ENCODE results near the gene RAG1.

DNA sequence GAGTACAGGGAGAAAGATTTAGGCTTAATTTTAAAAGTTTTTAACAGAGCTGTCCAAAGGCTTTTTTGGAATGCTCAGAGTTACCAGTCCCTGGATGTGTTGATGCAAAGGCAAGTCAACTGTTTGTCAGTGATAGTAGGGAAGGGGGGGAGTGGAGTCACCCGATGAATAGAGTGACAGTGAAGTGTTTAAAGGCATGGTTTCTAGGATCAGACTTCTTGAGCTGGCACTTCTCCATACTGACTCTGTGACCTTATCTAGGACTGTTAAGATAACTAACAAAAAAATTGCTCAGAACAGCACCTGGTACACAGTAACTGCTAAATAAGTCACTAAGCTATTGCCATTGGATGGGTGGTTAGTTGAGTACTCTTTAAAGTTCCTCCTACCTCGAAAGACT, 41.6 kb downstream of the RAG1 start:
- TF ChIP-seq POLR2A (IDR thresholded peaks at IDR 0.05) (no peak), EP300 (IDR thresholded peaks at IDR 0.05) (no peak), POLR2AphosphoS5 (IDR thresholded peaks at IDR 0.05) (no peak)
- TF ChIP-seq, protein P1, sequence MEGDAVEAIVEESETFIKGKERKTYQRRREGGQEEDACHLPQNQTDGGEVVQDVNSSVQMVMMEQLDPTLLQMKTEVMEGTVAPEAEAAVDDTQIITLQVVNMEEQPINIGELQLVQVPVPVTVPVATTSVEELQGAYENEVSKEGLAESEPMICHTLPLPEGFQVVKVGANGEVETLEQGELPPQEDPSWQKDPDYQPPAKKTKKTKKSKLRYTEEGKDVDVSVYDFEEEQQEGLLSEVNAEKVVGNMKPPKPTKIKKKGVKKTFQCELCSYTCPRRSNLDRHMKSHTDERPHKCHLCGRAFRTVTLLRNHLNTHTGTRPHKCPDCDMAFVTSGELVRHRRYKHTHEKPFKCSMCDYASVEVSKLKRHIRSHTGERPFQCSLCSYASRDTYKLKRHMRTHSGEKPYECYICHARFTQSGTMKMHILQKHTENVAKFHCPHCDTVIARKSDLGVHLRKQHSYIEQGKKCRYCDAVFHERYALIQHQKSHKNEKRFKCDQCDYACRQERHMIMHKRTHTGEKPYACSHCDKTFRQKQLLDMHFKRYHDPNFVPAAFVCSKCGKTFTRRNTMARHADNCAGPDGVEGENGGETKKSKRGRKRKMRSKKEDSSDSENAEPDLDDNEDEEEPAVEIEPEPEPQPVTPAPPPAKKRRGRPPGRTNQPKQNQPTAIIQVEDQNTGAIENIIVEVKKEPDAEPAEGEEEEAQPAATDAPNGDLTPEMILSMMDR (IDR thresholded peaks at IDR 0.05) = no peak

Measured in gastroesophageal sphincter (tissue), 3 donors.